Measurements from ENCODE around the gene DTYMK.

DTYMK gene

DNA sequence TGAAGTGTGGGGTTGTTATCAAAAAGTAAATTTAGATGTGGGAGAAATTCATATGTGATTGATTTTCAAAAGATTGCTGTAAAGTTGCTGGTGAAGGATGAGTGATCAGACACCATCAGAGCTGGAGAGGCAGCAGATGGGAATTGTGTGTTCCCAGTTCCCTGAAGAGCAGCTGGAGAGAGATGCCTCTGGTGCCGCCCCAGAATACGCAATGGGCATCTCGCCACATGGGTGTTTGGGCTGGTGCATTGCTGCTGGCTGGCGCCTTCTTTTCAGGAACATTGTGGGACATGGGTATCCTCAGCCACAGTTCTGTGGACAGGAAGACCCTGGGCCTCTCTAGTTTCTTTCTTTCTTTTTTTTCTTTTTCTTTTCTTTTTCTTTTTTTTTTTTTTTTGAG is 37.2 kb downstream of the DTYMK start:
- no peak for DNase-seq (ENCODE audit: low spot score)

DNA sequence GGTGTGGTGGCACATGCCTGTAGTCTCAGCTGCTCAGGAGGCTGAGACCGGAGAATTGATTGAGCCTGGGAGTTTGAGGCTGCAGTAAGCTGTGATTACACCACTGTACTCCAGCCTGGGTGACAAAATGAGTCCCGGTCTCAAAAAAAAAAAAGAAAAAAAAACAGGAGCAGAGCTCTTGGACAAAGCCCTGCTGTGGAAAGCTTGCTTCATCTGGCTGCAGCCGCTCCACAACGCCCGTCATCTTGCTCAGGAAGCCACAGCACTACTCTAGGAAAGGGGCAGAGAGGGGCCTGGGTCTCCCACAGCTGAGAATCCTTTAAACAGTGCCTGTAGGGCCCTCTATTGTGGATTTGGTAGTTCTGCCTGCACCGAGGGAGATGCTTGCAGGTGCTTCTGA is 38.2 kb downstream of the DTYMK start:
- no peak for DNase-seq (ENCODE audit: low spot score)

GRCh38 chr2:241645915-241646645 is 40.5 kb downstream of the DTYMK start:
- no peak for DNase-seq (ENCODE audit: low spot score)

DNA sequence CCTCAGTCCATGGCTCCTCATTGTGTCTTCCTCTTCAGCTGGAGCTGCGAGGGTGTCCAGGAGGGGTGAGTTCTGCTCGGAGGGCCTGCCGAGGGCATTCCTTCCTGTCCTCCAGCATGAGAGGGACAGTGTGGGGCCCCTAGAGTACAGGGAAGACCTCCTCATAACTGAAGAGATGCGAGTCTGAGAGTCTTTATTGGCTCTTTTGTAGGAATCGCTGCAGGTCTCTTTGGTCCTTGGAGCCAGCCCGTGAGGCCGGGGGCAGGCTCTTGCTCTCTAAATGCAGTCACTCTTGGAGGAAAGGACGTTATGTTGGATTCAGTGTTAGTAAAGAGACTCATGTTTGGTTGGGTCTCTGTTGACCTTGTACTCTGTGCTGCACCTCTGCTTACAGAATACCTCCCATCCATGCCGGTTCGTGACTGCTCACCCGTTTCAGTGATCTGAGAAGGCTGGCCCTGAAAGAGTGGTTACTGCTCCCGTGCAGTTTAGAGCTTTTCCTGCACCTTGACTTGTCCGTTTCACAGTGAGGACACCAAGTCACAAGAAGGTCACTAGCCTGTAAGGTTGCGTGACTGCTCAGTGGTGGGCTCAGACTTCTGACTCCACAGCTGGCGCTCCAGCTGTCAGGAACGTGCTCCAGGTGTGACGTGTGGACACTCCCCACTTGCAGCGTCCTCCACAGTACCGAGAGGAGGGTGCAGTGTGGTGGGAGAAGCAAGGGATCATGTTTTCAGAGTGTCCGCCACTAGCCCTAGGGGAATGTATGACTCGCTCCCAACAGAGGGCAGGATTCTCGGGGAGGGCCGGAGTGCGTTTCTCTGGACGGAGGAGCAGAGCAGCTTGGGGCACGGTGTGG is 41.3 kb downstream of the DTYMK start:
- DNase-seq (ENCODE audit: low spot score), result no peak

- no peak for DNase-seq (ENCODE audit: low spot score)
Measured at GRCh38 chr2:241641631-241642030, 45.0 kb downstream of the DTYMK start.

GRCh38 chr2:241640165-241640795 is 46.3 kb downstream of the DTYMK start:
- no peak for DNase-seq (ENCODE audit: low spot score)

DNA sequence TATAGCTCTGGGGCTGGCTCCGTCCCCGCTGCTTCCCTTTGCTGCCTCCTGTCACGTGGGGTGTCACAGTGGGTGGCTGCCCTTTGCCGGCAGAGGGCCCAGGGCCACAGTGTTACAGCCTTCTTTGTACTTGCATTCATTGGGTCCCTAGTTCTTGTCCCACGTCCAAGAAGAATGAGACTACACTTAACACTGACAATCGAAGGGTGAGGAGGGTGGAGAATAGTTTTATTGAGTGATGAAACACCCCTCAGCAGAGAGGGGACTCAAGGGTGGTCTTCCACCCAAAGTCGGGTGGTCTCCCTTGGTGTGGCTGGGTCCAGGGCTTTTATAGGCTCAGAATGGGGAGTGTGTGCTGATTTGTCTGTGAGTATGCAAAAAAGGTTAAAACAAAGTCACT is 47.2 kb downstream of the DTYMK start:
- no peak for DNase-seq (ENCODE audit: low spot score)

DNA sequence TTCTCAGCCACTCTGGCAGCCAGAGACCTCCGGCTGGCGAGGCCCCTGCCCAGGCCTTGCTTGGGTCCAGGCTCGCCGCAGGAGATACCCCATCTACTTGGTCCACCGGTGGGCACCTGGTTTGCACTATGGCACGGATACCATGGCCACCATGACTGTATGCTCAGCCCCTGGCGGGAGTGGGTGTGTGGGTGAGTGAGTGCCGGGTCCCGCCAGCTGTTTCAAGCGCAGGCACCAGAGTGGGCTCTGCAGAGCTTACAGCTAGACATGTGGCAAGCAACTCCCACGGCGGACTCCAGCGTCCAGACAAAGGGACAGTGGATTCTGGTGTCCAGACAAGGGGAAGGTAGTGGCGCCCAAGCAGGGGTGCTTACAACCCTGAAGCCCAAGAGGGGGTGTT is 47.7 kb downstream of the DTYMK start:
- no peak for DNase-seq (ENCODE audit: low spot score)

DNA sequence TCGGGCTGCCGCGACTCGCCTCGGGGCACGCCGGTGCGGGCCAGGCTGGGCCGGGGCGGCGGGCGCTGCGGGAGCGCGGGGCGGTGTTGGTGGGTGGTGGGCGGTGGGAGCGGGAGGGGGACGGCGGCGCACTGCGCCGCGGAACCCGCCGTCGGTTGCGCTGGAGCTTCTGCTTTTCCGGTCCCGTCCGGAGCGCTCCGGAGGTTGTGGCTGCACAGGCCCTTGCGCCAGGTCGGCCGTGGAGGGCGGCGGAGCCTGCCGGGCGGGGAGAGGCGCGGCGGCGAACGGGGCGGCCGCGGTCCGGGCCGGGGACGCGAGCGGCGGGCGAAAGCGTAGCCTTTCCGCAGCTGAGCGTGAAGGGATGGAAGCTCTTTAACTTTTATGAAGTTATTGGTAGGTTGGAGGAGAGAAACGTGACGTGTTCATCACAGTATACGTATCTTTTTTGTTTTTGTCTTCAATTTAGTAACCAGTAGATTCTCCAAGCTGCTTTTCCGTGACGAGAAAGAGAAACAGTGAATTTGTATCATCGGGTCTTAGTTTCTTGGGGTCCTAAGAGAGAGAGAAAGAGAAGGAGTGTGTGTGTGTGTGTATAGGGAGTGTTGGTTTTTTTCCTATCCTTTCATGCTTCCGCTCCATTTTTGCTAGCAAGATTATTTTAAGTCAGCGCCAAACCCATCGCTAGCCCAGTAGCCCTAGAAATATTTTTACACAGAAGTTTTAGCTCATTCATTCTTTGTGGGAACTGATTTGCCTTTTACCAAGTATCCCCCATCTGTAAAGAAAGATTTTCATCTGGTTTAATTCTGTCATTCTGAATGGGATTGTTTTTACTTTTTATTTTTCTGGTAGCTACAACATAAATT is 48.6 kb downstream of the DTYMK start:
- peak; percentile 11 for DNase-seq (ENCODE audit: low spot score)

DNA sequence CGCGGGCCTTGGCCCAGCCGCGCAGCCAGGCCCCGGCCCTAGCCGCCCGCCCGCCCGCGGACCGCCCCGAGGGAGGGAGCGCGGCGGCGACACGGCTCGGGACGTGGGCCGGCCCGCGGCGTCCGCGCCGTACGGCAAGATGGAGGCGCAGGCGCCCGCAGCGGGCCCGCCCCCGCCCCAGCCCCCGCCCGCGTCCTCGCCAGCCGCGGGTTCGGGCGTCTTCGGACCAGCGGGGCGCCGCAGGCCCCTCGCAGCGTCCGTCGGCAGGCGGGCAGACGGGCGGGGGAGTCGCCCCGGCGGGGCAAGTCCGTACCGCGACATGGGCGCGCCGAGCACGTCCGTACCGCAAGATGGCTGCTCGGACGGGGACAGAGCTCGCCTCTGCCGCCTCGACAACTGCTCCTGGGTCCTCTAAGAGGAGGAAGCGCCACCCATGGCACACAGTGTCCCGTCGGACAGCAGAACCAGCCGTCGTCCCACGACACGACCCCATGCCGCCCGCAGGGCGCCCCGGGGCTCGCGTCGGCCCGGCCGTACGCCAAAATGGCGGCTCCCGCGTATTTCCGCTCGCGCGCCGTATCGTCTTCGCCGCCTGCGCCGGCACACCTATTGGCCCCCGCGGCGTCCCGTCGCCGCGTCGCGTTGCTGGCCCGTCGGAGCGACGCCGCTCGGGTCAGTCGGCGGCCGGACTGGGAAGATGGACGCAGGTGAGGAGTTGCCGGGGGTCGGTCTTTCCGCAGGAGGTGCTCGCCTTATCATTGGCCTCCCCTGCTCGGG is 49.4 kb downstream of the DTYMK start, which contains the start of the genes ATG4B and THAP4:
TSS of gene ATG4B (plus strand) at position 676 of the 777 bp plus-strand sequence. CDS start at position 698, 22 bp downstream.
TSS of gene THAP4 (minus strand) at position 141 of the 777 bp plus-strand sequence. CDS start 141 bp downstream, outside the sequence.
- DNase-seq (ENCODE audit: low spot score), result peak; percentile 70

DNA sequence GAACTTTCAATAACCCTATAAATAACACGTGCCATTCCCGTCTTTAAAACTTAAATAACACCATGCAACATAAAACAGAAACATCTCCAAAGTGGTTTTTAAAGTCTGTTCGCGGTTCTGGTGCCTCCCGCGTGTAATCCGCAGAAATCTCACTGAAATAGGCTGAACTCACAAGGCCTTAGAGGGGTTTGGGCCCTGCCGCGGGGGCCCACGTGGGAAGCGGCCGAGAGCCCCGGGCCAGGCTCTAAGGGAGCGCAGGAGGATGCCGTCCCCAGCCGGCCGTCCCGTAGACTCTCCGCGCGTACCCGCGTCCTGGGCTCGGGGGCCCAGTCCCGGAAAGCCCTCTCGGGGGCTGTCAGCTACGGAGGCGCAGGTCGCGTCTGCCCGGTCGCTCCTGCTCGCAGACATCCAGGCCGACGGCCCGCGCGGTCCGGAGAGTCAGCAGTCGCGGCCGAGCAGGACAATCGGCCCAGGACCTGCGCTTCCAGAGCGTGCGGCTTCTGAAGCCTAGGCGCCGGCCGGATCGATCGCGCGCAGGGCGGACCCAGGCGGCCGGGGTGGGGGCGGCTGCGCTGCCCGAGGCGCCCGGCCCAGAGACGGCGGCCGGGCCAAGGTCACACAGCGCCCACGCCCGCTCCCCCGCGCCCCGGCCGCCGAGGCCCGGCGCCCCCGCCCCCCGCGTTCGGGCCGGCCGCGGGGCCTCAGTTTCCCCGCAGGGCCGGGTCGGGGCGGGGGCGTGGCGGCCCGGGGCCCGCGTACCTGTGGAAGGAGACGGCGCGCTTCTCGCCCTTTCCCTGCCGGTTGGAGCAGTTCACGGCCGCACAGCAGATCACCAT is 50.2 kb downstream of the DTYMK start:
- peak; percentile 25 for DNase-seq (ENCODE audit: low spot score)

GRCh38 chr2:241635756-241636155 is 50.9 kb downstream of the DTYMK start:
- DNase-seq (ENCODE audit: low spot score), result peak; percentile 10

DNA sequence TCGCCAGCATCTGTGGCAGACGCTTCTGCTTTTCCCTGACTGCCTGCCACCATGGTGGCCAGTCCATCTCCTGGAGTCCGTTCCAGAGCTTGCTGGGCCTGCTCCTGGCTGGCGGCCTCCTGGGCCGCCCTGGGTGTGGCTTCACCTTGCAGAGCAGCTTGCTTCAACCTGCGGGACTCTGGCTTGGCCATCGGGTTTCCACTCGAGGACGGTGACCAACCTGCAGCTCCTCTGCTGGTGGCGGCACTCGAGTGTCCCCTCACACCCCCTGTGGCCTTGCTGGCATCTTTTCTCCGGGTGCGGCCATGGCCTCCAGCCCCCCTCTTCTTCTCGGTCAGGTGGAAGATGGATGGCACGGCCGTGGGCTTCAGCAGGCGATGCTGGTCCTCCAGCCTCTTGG is 53.1 kb downstream of the DTYMK start:
- DNase-seq (ENCODE audit: low spot score), result no peak

DNA sequence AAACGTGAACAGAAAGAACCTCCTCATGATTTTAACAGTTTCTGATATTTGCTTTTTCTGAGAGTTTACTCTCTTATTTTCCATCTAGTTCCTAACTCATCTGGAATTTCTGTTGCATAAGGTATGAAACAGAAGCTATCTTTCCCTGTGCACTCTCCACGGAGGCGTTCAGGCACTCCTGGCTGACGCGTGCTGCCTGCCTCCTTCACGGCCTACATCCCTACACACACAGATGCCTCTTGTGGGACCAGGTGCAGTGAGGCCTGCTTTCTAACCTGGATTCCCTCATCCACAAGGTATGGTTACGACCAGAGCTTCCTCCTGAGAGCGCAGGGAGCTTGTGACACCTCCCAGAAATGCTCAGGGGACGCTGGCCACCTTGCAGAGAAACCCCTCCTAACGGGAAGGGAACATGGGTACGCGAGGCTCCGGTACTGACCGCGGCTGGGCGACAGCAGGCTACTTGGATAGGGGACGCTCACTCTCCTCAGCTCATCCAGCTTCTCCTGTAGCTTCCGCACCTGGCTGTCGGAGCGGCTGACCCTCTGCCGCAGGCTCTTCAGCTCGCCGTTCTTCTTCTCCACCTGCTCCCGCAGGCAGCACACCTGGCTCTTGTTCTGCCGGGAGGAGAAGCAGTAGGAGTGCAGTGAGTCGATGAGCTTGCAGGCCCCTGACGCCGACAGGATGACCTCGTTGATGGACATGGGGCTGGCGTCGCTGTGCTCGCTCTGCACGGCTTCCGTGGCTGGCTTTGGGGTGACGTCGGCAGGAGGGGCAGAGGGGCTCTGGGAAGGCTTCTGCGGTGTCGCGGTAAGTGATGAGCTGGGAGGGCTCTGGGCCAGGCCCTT is 53.9 kb downstream of the DTYMK start:
- no peak for DNase-seq (ENCODE audit: low spot score)

DNA sequence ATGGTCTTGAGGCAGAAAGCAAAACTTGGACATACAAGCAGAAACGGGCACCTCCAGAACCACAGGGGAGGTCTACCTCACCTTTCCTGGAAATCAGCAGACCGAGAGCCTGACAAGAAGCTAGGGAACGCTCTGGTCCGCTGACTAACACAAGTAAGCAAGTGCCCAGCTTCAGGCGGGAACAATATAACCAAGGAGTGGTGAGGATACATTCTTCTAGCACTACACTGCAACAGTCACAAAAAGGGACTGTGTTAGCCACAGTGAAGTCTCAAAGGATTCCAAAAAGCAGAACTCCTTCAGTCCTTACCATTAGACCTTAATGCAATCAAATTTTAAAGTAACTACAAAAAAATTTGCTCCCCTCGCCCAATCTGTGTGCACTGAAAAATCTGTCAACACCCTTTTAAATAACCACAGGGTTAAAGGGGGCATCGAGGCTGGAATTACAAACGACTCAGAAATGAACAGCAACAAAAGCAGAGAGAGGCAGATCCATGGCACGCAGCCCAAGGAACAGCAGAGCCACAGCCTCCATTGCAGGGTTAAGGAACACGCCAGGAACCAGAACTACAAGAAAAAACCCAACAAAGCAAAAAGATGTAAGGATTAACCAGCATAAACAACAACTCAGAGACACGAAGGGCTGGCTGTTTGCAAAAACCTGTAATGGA is 56.7 kb downstream of the DTYMK start:
- DNase-seq (ENCODE audit: low spot score), result no peak

DNA sequence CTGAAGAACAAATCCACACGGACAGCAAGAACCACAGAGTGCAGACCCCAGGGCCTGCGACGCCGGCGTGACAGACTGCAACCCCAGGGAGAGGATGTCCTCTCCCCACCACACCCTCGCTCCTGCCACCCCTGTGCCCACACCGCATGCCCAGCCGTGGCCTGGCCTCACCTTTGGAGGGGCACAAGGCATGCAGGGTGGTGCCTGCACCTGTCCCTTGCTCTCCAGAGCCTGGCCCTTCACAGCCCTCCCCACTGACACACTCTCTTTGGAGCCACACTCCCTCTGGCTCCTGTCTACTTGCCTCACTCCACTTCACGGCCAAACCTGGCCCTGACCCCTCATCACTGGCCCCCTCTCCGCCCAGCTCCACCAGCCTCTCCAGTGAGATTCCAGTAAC is 58.9 kb downstream of the DTYMK start:
- DNase-seq (ENCODE audit: low spot score), result no peak
